Measurements from ENCODE around the gene ERGIC2.
A peak's percentile ranks its signal among the peaks of the same experiment; 100 is the strongest.
"Not testable (repeated sequence)": the region's sequence is repeated elsewhere in the genome, so short reads cannot be mapped to it uniquely, and the experiment has no call there.

Gene ERGIC2

DNA sequence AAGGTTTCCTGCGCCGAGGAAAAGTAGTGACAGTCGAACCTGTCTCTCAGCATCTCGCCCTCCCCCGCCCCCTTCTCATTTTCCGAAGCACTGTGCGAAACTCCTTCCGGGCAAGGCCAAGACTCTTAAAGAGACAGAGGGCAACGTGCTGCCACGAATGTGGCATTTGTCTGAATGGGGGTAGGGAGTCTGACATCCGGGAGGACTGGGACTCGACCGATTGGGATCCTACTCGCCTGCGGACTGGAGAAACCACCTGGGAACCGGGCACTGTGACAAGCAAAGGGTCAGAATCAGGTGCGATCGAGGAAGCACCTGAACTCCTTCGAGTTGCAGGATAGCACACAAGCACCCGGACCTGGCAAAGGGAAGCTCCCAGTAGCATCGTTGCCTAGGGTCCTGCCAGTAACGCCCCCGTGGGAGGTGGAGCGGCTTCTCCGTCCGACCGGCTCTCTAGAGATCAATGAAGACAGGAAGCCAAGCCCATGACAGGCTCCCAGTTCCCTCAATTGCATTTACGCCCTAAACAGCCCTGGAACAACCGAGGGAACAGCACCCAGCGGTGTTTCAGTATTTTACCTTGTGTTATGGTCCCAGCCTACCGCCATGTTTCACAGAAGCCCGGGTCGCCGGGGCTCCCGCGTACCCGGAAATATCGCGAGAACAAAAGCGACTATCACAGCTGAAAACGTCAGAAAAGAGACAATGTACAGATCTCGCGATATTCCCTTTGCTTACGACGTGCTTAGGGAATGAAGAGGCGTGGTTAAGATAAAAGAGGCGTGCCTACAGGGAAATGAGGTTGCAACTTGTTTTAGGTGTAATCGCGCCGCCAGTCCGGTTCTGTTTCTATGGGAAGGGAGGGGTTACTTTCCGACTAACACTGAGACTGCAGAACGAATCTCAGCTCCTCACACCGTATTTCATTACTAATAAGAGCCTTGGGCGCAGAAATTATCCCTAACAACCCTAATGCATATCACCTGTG lies at the start of gene ERGIC2:
TSS of gene ERGIC2 (minus strand) at position 637 of the 988 bp plus-strand sequence. CDS start 9,539 bp downstream, outside the sequence.
- DNase-seq: peak; percentile 90

GRCh38 chr12:29430716-29431044 lies 49.7 kb upstream of the ERGIC2 start:
- DNase-seq: no peak

- no peak for DNase-seq
Measured at GRCh38 chr12:29429999-29430715, 49.2 kb upstream of the ERGIC2 start.

GRCh38 chr12:29428633-29429032 lies 47.7 kb upstream of the ERGIC2 start:
- no peak for DNase-seq

DNA sequence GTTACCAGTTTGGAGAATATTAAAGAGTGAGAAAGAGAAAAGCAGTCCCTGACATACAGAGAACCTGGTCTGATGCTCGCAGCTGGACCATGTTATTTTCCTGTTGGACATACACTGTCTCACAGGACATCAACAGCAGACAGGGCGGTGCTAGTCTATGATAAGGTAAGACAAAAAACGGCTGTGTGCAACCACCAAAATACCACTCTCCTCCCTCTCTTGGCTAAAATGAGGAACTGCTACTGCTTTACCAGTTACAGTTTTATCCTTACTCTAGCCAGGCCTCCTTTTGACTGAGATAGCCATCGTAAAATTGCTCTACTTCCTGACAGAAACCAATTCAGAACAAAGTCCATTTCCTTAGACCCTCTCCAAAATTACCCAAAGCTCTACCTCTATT lies 47.0 kb upstream of the ERGIC2 start:
- peak; percentile 21 for DNase-seq

- DNase-seq: no peak
Measured at GRCh38 chr12:29426498-29426897, 45.5 kb upstream of the ERGIC2 start.

DNA sequence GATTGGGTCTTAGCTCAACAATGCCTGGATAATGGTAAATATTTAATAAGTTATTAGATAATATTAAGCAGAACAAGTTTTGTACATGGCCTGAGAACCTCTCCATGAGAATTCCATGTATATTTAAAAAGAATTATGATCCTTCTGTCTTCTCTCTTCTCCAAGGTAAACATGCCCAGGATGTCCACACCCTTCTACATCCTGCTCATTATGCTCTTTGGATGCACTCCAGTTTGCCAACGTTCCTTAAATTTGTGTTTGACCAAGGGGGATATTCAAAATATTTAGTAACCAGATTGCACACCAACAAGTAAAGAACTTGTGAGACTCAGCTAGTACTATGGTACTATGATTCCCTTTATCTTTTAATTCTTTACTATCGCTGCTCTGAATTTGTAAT lies 44.8 kb upstream of the ERGIC2 start:
- no peak for DNase-seq

- DNase-seq: no peak
Measured at GRCh38 chr12:29416748-29417147, 35.8 kb upstream of the ERGIC2 start.

- no peak for DNase-seq
Measured at GRCh38 chr12:29415111-29415510, 34.1 kb upstream of the ERGIC2 start.

GRCh38 chr12:29414368-29414767 lies 33.4 kb upstream of the ERGIC2 start:
- no peak for DNase-seq

- no peak for DNase-seq
Measured at GRCh38 chr12:29405561-29405960, 24.6 kb upstream of the ERGIC2 start.

DNA sequence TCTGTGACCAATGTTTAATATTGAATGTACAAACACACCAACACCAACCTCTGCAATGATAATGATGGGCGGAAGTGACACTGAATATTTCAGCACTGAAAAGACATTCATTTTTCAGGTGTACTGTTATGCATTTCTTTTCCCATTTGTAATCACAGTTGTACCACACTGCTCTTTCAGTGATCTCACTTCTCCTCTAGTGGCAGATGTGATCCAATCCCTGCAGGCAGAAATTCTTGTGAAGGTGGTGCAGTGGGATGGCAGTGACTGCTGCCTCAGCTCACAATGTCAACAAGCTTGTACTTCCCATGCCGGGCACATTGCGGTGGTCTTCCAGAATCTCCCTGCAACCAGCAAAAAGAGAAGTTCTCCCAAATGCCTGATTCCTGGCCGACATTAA lies 23.0 kb upstream of the ERGIC2 start:
- DNase-seq: no peak

DNA sequence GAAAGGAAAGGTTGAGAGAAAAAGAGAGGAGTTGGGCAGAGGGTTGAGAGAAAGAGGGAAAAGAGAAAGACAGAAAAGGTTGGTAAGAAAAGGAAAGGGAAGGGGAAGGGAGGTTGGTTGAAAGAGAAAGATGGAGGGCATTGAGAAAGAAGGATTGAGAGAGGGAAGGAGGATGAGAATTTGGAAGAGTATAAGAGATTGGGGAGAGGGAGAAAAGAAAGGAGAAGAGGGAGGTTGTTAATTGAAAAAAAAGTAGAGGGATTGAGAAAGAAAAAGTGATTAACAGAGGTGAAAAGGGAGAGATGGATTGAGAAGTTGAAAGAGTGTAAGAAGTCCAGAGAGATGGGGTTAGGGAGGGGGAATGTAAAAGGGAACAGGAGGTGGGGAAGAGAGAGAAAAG lies 21.5 kb upstream of the ERGIC2 start:
- DNase-seq: no peak

- DNase-seq: no peak
Measured at GRCh38 chr12:29398495-29398894, 17.5 kb upstream of the ERGIC2 start.

DNA sequence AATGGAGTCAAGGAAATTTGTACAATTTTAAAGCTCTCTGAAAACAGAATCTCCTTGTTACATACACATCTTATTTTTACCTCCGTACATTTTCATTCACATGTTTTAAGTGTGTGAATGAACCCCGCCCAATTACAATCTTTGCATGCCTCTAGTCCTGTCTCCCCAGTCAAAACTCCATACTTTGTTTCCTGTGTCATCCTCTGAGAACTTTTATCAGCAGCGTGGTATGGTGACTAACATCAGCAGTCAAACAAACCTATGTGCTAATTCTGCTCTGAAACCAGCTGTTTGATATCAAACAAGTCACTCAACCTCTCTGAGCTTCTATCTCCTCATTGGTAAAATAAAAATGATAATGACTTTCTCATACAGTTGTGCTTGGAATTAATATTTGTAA lies 15.8 kb upstream of the ERGIC2 start:
- DNase-seq: no peak

DNA sequence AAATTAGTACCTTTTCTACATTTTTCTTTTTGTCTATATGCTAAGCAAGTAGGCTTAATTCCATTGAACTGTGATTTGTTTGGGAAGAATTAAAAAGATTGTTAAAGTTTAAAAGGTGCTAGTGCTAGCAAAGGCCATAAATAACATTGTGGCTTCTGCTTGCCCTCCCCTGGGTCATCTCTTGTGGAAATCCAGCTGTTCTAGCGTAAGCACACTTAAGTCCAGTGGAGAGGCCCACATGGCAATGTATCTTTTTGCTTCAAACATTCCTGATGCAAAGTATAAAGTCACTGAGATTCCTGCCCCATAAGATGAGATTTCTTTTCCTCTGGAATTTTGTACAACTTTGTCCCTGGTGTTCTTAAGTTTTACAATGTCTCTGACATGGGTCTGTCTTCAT lies 14.4 kb upstream of the ERGIC2 start:
- no peak for DNase-seq

GRCh38 chr12:29390419-29390818 lies 9.4 kb upstream of the ERGIC2 start:
- peak; percentile 73 for DNase-seq

DNA sequence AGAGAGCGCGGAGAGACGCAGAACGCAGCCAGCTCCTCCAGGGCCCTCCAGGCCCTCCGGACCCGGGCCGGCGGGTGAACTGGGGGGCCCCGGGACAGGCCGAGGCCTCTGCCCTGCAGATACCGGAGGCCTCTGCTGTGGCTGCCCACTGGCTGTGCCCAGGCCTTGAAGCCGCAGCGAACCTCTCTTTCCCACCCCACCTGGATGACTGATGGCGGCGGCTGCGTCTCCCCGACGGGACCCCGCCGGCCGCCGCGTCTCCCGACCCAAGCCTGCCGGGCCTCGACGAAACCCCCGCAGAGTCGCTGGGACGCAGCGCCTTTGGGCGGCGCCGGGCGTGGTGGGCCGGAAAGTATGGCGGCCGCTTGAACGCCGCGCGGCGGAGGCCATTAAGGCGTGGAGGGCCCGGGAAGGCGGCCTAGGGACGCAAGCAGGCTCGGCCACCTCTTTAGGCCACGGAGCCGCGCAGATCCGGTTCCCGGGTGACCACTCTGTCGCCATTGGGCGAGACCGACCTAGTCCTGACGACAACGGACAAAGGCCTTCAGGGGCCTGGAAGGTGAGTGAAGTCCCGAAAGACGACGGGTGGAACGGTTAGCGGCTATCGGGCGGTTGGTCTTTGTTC lies 8.4 kb upstream of the ERGIC2 start:
- peak; percentile 13 for DNase-seq

DNA sequence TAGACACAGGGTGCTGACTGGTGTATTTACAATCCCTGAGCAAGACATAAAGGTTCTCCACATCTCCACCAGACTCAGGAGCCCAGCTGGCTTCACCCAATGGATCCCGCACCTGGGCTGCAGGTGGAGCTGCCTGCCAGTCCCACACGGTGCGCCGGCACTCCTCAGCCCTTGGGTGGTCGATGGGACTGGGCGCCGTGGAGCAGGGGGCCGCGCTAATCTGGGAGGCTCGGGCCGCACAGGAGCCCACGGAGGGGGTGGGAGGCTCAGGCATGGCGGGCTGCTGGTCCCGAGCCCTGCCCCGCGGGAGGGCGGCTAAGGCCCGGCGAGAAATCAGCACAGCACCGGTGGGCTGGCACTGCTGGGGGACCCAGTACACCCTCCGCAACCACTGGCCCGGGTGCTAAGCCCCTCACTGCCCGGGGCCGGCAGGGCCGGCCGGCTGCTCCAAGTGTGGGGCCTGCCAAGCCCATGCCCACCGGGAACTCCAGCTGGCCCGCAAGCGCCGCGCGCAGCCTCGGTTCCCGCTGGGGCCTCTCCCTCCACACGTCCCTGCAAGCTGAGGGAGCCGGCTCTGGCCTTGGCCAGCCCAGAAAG lies 5.2 kb upstream of the ERGIC2 start:
- DNase-seq: not testable (repeated sequence)

DNA sequence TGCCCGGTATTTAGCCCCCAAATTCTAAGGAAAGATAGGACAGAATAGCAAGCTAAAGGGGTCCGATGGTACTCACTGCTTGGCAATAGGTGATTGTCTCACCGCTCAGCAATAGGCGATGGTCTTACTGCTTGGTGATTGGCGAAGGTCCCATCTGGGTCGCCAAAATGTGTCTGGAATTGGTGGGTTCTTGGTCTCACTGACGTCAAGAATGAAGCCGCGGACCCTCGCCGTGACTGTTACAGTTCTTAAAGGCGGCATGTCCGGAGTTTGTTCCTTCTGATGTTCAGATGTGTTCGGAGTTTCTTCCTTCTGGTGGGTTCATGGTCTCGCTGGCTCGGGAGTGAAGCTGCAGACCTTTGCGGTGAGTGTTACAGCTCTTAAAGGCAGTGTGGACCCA lies 4.2 kb upstream of the ERGIC2 start:
- not testable (repeated sequence) for DNase-seq

DNA sequence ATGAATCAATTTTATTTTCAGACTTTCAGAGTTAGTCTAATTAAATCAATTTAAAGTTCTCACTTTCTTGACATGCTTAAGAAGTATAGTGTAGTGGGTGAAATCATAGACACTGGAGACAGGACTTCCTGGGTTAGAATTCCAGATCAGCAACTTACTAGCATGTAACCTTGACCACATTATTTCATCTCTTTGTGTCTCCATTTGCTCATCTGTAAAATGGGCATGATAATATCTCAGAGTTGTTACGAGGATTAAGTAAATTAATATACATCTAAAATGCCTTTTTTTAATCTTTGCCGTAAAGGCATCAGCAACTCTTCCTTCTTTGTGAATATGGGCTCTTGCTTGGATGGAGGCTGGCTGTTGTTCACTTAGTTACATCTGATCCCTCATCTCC lies 1.3 kb upstream of the ERGIC2 start:
- DNase-seq: no peak

GRCh38 chr12:29376118-29376517 lies 4.9 kb downstream of the ERGIC2 start:
- DNase-seq: no peak

GRCh38 chr12:29374913-29375312 lies 6.1 kb downstream of the ERGIC2 start:
- no peak for DNase-seq

Data from CD4-positive, alpha-beta T cell treated with Interleukin-17A for 4 hours (primary cell).